HG03439 (cell line): ENCODE results near the gene DLG2.

ENCODE experiments used
- ATAC-seq: cut with Tn5 transposase; IDR thresholded peaks from one replicate; pipeline ENCODE4 v1.9.1; 2021; ENCODE audit warnings: mild to moderate bottlenecking, moderate library complexity; ENCODE audit not compliant: unreplicated experiment

The DLG2 gene

GRCh38 chr11:83723999-83724398 lies 1903.1 kb downstream of the DLG2 start:
- no peak for ATAC-seq

GRCh38 chr11:83722392-83723119 lies 1904.6 kb downstream of the DLG2 start:
- no peak for ATAC-seq

GRCh38 chr11:83721263-83721662 lies 1905.9 kb downstream of the DLG2 start:
- ATAC-seq = no peak

GRCh38 chr11:83720675-83721074 lies 1906.5 kb downstream of the DLG2 start:
- ATAC-seq = no peak

GRCh38 chr11:83717537-83717936 lies 1909.6 kb downstream of the DLG2 start:
- no peak for ATAC-seq

GRCh38 chr11:83715927-83716535 lies 1911.1 kb downstream of the DLG2 start:
- ATAC-seq = no peak

- ATAC-seq = no peak
These were observed 1913.4 kb downstream of the DLG2 start for GRCh38 chr11:83713708-83714107.

GRCh38 chr11:83711106-83711527 lies 1916.0 kb downstream of the DLG2 start:
- no peak for ATAC-seq

GRCh38 chr11:83709434-83709833 lies 1917.7 kb downstream of the DLG2 start:
- no peak for ATAC-seq

GRCh38 chr11:83706566-83706965 lies 1920.6 kb downstream of the DLG2 start:
- ATAC-seq = no peak

- ATAC-seq = no peak
These were observed 1924.3 kb downstream of the DLG2 start for GRCh38 chr11:83702796-83703195.

GRCh38 chr11:83697518-83697917 lies 1929.6 kb downstream of the DLG2 start:
- no peak for ATAC-seq

GRCh38 chr11:83695046-83695445 lies 1932.1 kb downstream of the DLG2 start:
- no peak for ATAC-seq

- ATAC-seq = no peak
These were observed 1932.8 kb downstream of the DLG2 start for GRCh38 chr11:83694191-83694910.

- ATAC-seq = no peak
These were observed 1933.7 kb downstream of the DLG2 start for GRCh38 chr11:83693306-83693992.

GRCh38 chr11:83692675-83693074 lies 1934.5 kb downstream of the DLG2 start:
- ATAC-seq = no peak

GRCh38 chr11:83691451-83691950 lies 1935.6 kb downstream of the DLG2 start:
- ATAC-seq = no peak

GRCh38 chr11:83689144-83689780 lies 1937.9 kb downstream of the DLG2 start:
- ATAC-seq = no peak

- no peak for ATAC-seq
These were observed 1939.4 kb downstream of the DLG2 start for GRCh38 chr11:83687787-83688186.

GRCh38 chr11:83685730-83686129 lies 1941.4 kb downstream of the DLG2 start:
- no peak for ATAC-seq

- ATAC-seq = no peak
These were observed 1943.1 kb downstream of the DLG2 start for GRCh38 chr11:83684071-83684470.
